Epithelial cell of alveolus of lung (primary cell): Measurements from ENCODE around the gene VDAC2. TPM values are rescaled to one million over a fixed set of nuclear protein-coding genes. Genes with fewer than 3 reads are reported as not detected.

Source experiments
- total RNA-seq: library from RNA; depleted of rRNA; stranded (reverse); fragments of >200 nt; gene quantifications from 2 replicates; pipeline ENCODE4 v1.2.1, GENCODE V29; 2015

Gene VDAC2
- 172 and 173 TPM in 2 replicates for total RNA-seq

GRCh38 chr10:75210282-75211006 lies at the start of gene VDAC2:
TSS of gene VDAC2 (plus strand) at chr10:75210796. CDS start at chr10:75211159, 363 bp downstream.

GRCh38 chr10:75235375-75236177 lies 25.0 kb downstream of the VDAC2 start, which contains the start of gene COMTD1:
TSS of gene COMTD1 (minus strand) at chr10:75235957. CDS start at chr10:75235928, 29 bp downstream.

Other genes starting within 250 kb of the VDAC2 start
- 16.5 and 29.8 TPM in 2 replicates for gene SAMD8, start 99.1 kb upstream of the VDAC2 start, total RNA-seq
- 15.1 and 47.8 TPM in 2 replicates for gene COMTD1, start 25.2 kb downstream of the VDAC2 start, total RNA-seq
- 22.2 and 112 TPM in 2 replicates for gene ZNF503, start 191.0 kb downstream of the VDAC2 start, total RNA-seq
- gene LRMDA, start 220.8 kb downstream of the VDAC2 start, total RNA-seq = 0.26 and 2.5 TPM in 2 replicates